Peyer's patch (tissue), 4 donors: Measurements from ENCODE around the gene TIFAB.

Experiments used
- CTCF ChIP-seq, 6 experiments: fragments of 450-650 bp in 4 of 6; fragments of 200-600 bp in 2 of 6; sonication (generic) in 1 of 6; IDR thresholded peaks; one replicate each; pipeline ENCODE4 v1.5.1; 2017 to 2019; ENCODE audit warnings: antibody characterized with exemption in 6 of 6, mild to moderate bottlenecking in 3 of 6, moderate library complexity in 1 of 6
- POLR2A ChIP-seq, 2 donors: fragments of 450-650 bp; IDR thresholded peaks; one replicate each; pipeline ENCODE4 v1.5.1; 2017; ENCODE audit warnings: antibody characterized with exemption in 2 of 2, mild to moderate bottlenecking in 2 of 2, moderate library complexity in 2 of 2

DNA sequence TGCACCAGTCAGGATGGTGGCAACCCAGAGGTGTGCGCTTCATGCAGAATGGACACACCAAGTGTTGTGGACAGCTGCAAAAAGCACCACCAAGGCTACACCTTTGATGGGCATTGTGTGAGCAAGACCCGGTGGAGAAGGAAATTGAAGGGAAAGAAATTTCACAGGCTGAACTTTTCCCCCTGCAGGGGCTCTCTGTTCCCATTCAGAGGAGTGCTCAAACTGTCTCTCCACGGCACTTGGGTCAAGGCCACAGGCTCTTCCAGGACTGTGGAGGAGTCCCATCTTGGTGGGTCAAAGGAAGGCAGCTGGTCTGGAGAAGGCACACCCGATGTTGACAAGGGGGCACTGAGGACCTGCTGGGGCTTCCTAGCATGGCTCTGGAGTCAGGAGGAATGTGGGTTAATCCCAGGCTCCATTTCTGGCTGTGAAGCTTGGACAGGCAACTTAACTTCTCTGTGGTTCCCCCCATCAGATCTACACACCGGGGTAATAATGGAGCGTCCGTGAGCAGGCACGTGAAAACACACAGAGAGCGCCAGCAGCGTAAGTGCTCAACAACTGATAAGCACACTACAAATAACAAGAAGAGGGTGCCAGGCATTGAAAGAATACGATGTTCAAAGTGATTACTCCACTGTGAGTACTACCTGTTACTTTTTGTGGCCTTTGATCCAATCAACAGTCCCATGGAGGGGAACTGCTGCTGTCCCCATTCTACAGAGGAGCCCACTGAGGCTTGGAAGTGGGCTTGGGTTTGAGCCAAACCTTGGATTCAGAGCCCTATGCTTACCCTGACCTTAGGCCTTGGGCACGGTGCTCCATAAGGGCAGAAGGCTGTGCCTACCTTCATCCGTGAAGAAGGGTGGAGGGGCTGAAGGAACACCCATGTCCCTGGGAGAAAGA is 34.2 kb upstream of the TIFAB start:
- TF ChIP-seq CTCF (IDR thresholded peaks at IDR 0.05): no peak
- TF ChIP-seq POLR2A (IDR thresholded peaks at IDR 0.05): no peak
